Right ventricle myocardium inferior (tissue), 1 donor: ENCODE results near the gene BANF2. TPM values are rescaled to one million over a fixed set of nuclear protein-coding genes. Genes with fewer than 3 reads are reported as not detected.

ENCODE experiments used
- ATAC-seq: fragments of 200-7000 bp; cut with Tn5 transposase; one replicate; pipeline ENCODE4 v1.9.1; 2020; ENCODE audit warnings: mild to moderate bottlenecking, moderate library complexity
- DNase-seq: peaks from one replicate; pipeline ENCODE4 v3.0.0; 2021; ENCODE audit errors: missing footprints
- intact Hi-C: fragments of 100-400 bp; cut with DNase I; formaldehyde crosslinking; loops from one replicate; pipeline ENCODE4 v1.11.0; 2022
- total RNA-seq: library from RNA; stranded (reverse); fragmentation: NEBNext Ultra II Directional; extraction: Animal tissue kit (Norgen Biotek cat#: 25700); gene quantifications from one replicate; pipeline ENCODE4 v1.2.1, GENCODE V29; 2021
- donor health status: DM: no; HTN: yes; CAD: no; lungs with severe emphysema.

Gene BANF2
- total RNA-seq, 1 donor from 2014 or later: not detected

DNA sequence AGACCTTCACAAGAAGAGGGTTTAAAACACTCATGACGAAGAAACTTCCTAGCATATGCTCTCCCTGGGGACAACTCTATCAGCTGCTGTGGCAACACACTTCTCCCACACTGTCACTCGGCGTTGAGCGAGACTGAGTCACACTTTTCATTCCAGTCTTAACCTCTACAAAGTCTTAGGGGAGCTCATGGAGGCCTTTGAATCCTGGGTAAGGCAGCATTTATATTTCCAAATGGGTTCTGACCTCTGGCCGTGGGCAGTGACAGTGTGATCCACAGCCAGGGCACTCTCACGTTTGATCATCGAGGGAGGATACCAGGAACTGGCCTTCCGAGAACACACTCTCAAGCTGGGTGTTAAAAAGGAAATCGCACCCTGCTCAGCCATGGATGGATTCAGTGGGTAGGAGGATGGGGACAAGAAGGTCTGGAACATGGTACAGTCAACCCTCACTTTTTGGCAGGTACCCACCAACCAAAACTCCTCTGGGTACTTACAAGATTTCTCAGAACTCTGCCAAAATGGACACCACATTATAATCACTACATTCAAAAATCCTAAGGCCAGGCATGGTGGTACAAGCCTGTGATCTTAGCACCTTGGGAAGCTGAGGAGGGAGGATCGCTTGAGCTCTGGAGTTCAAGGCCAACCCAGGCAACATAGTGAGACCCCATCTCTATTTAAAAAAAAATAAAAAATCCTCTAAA, 37.3 kb upstream of the BANF2 start:
- intact Hi-C loops: no loop called here
- DNase-seq (no peak), ATAC-seq (peak; percentile 86)

DNA sequence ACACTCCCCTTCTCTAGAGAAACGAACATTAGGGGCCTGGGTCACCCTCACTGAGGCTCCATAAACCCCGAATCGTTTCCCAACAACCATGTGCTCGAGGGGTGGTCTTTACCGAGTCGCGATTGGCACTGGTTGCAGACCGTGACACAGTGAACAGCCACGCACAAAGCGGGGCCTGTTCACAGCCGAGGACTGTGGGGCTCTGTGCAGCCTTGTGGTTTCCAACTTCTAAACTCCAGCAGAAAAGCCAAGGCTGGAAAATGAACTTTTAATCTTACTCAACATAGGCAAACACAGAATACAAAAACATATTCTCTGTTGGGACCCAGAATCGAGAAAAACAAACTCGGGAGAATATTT, 36.7 kb upstream of the BANF2 start:
- ATAC-seq (peak; percentile 27), DNase-seq (no peak)
- intact Hi-C loops: no loop called here

DNA sequence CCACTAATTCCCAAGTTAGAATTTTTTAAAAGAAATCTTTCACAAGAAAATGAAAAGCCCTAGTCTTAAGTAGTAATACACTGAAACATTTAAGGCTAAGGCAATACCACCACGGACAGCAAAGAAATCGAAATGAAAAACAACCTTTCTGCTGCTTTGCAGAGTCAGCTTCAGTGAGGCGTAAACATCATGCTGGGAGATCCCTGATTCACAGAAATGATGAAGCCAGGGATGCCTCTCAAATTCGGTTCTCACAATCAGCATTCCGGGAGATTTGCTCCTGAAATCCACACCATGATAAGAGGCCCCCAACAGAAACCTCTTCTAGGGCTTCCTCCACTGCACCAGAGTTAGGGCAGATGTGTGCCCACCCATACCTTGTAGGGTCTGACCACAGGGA, 36.3 kb upstream of the BANF2 start:
- ATAC-seq (no peak), DNase-seq (no peak)
- intact Hi-C loops: no loop called here

DNA sequence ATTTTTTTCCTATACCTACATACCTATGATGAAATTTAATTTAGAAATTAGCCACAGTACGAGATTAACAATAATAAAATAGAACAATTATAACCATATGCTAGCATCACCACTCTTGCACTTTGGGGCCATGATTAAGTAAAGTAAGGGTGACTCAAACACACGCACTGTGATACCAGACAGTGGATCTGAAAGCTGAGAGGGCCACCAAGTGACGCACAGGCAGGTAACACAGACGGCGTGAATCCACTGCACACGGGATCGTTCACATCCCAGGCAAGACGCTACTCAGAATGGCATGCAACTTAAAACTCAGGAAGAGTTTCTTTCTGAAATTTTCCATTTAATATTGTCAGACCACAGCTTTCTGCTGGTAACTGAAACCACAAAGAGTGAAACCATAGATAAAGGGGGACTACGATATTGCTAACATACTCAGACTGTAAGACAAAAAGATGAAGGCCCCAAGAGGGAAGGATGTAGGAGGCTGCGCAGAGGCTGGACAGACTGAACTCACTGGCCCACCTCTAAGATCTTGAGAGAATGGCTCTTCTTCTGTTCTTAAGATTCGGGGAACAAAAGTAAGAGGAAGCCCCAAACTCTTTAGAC, 35.6 kb upstream of the BANF2 start:
- ATAC-seq (no peak), DNase-seq (no peak)
- intact Hi-C loops: no loop called here

DNA sequence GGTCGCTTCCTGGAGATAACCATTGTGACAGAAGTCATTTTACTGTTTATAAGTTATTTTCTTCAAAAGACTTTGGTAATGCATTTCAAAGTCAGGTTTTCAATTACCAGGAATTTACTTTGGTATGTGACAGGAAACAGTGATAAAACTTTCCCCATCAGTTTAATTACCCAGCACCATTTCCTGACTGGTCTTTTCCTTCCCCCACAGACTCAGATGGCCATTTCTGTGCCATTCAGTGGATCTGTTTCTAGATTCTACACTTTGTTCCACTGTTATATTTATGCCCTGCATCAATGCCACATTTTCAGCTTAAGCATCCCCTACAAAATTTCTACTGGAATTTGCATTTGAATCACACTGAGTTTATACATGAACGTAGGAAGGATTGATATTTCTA, 34.0 kb upstream of the BANF2 start:
- ATAC-seq (no peak), DNase-seq (no peak)
- intact Hi-C loops: no loop called here

DNA sequence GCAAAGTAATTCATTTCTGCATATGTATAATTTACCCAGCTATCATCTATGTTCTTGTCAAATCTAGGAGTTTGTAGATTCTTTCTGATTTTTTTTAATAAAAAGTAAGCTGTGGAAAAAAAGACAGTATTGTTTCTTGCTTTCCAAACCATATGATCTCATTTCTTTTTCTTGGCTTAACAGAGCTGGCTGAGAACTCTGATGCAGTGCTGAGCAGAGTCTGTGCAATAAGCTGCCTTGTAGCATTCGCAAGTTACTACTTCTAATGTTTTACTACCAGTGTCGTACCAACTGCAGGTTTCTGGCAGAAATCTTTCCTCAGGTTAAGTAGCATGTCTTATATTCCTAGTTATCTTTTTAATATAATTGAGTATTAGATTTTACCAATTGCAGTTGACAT, 33.3 kb upstream of the BANF2 start:
- intact Hi-C loops: no loop called here
- DNase-seq (no peak), ATAC-seq (peak; percentile 68)

DNA sequence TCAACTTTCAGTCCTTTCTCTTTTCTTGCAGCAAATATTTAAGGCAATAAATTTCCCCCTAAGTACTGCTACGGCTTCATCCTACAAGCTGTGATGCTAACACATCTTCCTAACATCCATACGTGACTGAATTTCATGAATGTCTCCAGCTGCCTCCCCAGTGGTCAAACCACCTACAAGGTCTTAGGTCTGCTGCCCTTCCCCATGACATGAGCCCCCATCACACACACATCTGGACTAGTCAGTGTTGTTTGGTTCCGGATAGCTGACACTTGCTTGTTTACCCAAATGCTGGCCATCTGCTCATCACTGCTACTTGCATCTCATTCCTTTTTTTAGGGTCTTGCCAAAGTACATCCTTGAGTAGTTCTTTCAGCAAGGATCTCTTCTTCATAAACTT, 32.3 kb upstream of the BANF2 start:
- no peak for DNase-seq
- intact Hi-C loops: no loop called here

DNA sequence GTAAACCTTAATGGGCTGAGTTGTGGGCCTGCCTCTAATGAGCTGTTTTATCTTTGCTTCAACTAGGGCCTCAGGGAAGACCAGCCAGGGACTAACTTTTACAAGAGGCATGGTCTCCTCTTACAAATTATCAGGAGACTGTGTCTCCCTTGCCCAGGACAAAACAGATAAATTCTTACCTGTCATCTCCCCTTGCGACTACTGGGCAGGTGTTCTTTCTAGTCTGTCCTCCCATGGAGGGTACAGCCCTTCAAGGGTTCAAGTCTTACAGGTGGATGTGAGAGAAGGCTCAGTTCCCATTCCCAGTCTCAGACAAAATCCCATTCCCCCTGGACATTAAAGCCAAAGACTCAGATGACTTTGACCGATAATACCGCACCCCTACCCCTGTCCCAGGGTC, 31.3 kb upstream of the BANF2 start:
- no peak for DNase-seq
- intact Hi-C loops: no loop called here

More for the DNA sequence above, 32.3 kb upstream of the BANF2 start:
- no peak for ATAC-seq

DNA sequence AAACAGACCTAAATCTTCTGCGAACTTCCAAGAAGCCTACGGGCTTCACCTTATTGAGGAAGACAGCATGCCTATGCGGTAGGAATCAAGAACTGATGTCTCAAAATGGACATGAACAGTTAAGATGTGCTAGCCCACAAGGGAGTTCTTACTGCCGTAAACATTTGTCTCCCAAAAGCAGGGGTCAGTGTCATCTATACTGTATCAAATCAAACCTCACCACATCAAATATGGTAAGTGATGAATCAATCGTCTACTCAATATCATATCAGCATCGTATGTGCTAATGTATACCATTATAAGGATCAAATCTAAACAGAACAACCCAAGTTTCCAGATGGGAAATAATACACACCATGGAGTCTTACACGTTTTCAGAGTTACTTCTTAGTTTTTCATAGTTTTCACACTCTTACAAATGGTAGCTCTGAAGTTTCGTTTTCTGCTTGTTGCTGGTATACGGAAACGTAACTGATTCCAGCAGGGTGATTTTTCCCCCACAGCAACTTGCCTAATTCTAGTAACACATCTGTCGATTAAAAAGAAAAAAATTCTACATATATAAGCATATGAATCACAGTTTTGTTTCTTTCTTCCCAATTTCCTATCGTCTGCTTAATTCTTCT, 30.3 kb upstream of the BANF2 start:
- DNase-seq (no peak), ATAC-seq (no peak)
- intact Hi-C loops: no loop called here

More for the DNA sequence above, 31.3 kb upstream of the BANF2 start:
- ATAC-seq: no peak

DNA sequence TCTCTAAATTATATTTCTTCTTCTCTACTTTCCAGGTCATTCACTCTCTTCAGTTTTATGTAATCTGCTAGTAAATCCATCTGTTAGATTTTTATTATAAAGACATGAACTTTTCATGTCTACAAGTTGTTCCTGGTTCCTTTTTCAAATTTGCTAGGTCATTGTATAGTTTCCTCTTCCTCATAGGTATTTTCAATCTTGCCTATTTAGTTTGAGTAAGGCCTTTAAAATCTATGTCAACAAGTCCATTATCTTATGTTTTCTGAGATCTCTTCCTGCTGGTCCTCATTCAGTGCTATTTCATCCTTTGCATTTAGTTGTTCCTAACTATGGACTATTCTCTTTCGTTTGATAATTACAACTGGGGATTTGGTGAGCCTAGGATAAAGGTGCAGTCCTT, 28.8 kb upstream of the BANF2 start:
- no peak for DNase-seq
- intact Hi-C loops: no loop called here
- ATAC-seq: no peak

DNA sequence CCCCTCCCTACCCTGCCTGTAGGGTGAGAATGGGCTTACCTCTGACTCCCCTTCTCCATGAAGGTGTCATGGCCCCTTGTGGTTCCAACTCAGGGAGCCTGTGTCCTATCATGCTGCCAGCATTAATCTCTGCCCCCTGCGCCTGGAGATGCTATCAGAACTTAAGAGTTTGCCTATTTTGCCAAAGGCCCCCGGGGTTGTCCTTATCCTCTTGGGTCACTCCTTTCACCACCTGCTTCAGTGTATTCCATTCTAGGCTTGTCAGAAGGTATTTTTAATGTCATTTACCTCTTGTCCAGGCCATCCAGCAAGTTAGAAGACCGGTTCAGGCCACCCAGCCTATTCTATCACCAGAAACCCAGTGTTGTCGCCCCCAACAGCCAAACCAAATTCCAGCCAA, 28.2 kb upstream of the BANF2 start:
- intact Hi-C loops: no loop called here
- DNase-seq (no peak), ATAC-seq (no peak)

DNA sequence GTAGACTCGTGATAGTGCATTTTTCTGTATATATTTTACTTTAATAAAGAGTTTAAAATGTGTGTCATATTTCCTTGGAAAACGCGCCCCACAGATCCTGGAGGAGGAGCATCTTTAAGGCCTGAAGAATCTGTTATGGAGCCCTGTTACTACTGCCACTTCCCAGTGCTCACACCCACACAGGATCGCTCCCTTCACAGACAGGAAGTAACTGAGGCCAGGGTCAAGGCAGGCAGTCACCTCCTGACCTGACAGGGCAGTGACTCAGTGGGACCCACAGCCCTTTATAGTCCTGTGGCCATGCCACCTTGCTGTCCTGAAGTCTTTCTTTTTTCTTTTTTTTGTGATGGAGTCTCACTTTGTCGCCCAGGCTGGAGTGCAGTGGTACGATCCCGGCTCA, 26.7 kb upstream of the BANF2 start:
- DNase-seq (no peak), ATAC-seq (no peak)
- intact Hi-C loops: no loop called here

DNA sequence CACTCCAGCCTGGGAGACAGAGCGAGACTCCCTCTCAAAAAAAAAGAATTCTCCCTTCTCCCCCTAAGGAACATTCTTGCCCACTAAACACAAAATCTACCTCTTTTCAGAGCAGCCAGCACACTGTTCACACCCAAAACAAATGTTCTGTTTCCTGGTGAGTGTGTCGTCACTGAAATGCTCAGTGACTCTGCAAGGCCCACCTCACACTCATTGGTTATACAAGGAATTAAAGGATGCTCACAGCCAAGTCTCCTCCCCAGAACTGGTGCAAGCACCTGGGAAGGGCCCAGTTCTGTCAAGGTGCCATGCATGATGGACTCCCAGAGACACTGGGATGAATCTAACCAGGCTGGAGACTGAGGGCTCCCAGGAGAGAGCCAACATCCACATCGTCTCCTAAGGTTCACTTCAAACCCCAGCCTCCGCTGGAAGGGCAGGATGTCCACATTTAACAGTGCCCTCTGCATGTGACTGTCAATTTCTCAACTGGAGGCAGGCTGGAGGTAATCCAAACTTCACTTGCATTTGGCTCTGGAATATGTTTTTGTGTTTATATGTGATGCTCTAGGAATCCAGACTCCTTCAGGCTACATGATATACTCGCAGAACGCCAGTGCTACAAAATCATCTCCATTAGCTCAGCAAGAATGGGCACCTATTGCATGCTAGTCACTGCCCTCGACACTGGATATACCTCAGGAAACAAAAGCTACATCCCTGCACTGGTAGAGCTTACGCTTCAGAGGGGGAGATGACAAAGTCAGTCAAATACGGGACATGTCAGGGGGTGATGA, 24.8 kb upstream of the BANF2 start:
- peak; percentile 14 for ATAC-seq
- intact Hi-C loops: no loop called here
- no peak for DNase-seq

DNA sequence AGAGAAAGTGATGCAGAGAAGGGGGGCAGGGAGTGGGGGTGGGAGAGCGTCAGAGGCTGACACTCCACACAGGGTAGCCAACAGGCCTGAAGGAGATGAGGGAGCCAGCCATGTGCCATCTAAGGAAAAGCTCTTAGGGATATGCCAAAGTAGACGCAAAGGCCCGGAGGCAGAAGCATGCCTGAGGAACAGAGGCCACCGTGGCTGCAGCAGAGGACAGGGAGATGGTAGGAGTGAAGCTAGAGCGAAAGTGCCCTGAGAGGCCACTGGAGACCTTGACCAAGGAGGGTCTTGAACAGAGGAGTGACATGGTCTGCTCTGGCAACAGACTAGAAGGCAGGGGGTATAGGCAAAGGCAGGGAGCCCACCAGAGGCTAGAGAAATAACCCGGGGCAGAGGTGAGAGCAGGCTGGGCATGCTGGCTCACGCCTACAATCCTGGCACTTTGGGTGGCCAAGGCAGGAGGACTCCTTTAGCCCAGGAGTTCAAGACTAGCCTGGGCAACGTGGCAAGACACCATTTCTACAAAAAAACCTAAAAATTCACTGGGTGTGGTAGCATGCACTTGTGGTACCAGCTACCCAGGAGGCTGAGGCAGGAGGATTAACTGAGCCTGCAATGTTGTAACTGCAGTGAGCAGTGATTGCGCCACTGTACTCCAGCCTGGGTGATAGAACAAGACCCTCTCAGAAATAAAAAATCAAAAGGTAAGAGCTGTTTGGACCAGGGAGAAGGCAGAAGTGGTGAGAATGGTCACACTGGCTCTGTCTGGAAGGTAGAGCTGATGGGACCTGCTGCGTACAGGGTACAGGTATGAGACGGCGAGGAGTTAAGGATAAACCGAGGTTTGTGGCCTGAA, 24.0 kb upstream of the BANF2 start:
- ATAC-seq (no peak), DNase-seq (no peak)
- intact Hi-C loops: no loop called here

DNA sequence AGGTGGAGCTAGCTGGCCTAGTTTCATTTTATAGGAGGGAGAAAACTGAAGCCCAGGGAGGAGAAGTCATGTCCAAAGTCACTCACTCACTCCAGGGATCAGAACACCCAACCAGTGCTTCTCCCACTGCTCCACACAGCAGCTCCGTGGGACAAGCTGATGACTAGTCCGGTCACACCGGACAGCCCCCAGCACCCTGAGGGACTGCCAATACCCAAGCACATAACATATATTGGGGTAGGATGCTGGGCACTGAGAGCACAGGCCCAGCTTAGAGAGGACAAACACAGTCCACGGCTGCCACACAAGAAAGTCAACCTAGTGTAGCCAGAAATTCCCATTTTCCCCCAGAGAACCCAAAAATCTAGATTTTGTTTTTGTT, 23.4 kb upstream of the BANF2 start:
- ATAC-seq: no peak
- intact Hi-C loops: no loop called here
- no peak for DNase-seq

DNA sequence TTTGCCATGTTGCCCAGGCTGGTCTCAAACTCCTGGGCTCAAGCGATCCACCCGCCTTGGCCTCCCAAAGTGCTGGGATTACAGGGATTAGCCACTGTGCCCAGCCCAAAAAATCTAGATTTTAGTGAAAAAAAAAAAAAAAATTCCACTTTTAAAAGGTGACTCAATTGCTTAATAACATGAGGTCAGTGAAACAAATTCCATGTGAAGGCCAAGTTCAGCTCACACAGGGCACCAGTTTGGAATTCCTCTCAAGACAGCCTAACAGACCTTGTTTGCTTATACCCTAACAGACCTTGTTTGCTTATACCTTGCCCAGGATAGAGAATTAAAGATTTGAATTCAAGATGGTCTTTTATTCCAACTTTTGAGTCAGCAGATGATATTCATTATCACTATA, 22.8 kb upstream of the BANF2 start:
- intact Hi-C loops: no loop called here
- DNase-seq (no peak), ATAC-seq (no peak)

DNA sequence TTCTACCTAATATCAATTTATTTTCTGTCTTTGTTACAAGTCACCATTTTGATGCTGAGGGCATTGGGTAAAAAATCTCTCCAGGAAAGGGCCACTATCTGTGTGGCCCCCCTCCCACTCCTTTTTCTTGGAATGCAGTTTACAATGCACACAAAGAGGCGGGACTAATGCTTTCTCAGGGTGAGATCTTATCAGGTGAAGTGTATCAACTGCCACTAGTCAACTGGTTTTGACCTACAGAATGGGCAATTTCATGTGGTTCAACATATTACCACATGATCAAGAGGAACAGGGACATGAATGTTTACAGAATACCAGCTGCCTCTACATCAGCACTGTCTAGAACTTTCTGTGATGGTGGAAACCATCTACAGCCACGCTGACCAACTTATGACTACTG, 21.5 kb upstream of the BANF2 start:
- no peak for ATAC-seq
- DNase-seq: no peak
- intact Hi-C loops: no loop called here

DNA sequence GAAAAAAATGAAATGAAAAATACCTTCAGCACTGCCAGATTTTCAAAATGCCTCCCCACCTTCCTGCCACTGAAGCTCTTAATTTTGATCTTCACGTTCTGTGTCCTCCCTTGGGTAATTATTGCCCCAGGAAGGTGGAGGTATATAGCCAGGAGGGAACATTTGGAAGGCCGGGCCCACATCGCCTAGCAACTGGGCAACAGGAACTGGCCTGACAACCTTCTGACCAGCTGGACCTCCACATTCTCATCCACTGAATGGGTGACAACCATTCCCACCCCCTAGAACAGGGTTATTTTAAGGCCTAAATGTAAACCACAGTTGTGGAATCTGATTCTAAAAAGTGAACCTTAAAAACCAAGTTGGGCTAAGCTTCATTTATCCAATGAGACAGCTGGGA, 20.9 kb upstream of the BANF2 start:
- ATAC-seq: no peak
- intact Hi-C loops: loop anchor here (1.0 kb wide), 1 partner anchor 219 kb away; no protein-coding TSS in a partner anchor
- no peak for DNase-seq
